T-helper 1 cell treated with Interleukin-12 subunit alpha and Interleukin-12 subunit beta and Interleukin-4 antibody, amounts not matched to agents 30 μg/mL and 1 μg/mL, for 36 hours (primary cell): Measurements from ENCODE around the gene GRAMD1B.

Experiments used
- H3K27ac Mint-ChIP-seq: one replicate; pipeline ENCODE4 v1.8.0; 2021; ENCODE audit warnings: mild to moderate bottlenecking, mixed read lengths
- H3K27me3 Mint-ChIP-seq: one replicate; pipeline ENCODE4 v1.8.0; 2021; ENCODE audit warnings: low read depth, mixed read lengths
- H3K36me3 Mint-ChIP-seq: one replicate; pipeline ENCODE4 v1.8.0; 2021; ENCODE audit warnings: low read depth, mixed read lengths
- H3K4me1 Mint-ChIP-seq: one replicate; pipeline ENCODE4 v1.8.0; 2021; ENCODE audit warnings: low read depth, mixed read lengths
- H3K4me3 Mint-ChIP-seq: one replicate; pipeline ENCODE4 v1.8.0; 2021; ENCODE audit warnings: mild to moderate bottlenecking, moderate library complexity, mixed read lengths
- H3K9me3 Mint-ChIP-seq: one replicate; pipeline ENCODE4 v1.8.0; 2021; ENCODE audit warnings: mixed read lengths

The GRAMD1B gene

GRCh38 chr11:123425367-123425766 is 4.7 kb upstream of the GRAMD1B start:
- H3K27ac Mint-ChIP-seq = no peak overlapping the region
- H3K4me3 Mint-ChIP-seq = no peak overlapping the region
- H3K36me3 Mint-ChIP-seq = peaks cover 33% of the 10 kb centered on the region
- H3K27me3 Mint-ChIP-seq = no peaks in the 10 kb centered on the region
- H3K9me3 Mint-ChIP-seq = no peaks in the 10 kb centered on the region
- H3K4me1 Mint-ChIP-seq = peaks cover 51% of the 10 kb centered on the region

- Mint-ChIP-seq H3K27ac (no peak overlapping the region), H3K4me1 (peaks cover 46% of the 10 kb centered on the region), H3K9me3 (no peaks in the 10 kb centered on the region), H3K36me3 (peaks cover 29% of the 10 kb centered on the region), H3K4me3 (no peak overlapping the region), H3K27me3 (no peaks in the 10 kb centered on the region)
Observed at GRCh38 chr11:123426789-123427188, 3.3 kb upstream of the GRAMD1B start.

- H3K27me3 Mint-ChIP-seq = no peaks in the 10 kb centered on the region
- H3K27ac Mint-ChIP-seq = no peak overlapping the region
- no peaks in the 10 kb centered on the region for H3K9me3 Mint-ChIP-seq
- no peak overlapping the region for H3K4me3 Mint-ChIP-seq
- H3K36me3 Mint-ChIP-seq = peaks cover 32% of the 10 kb centered on the region
- H3K4me1 Mint-ChIP-seq = peaks cover 51% of the 10 kb centered on the region
Observed at GRCh38 chr11:123427405-123427804, 2.7 kb upstream of the GRAMD1B start.

- Mint-ChIP-seq H3K36me3 (peaks cover 33% of the 10 kb centered on the region), H3K9me3 (no peaks in the 10 kb centered on the region), H3K4me1 (peaks cover 53% of the 10 kb centered on the region), H3K4me3 (no peak overlapping the region), H3K27ac (no peak overlapping the region), H3K27me3 (no peaks in the 10 kb centered on the region)
Observed at GRCh38 chr11:123428116-123428715, 1.9 kb upstream of the GRAMD1B start.

GRCh38 chr11:123429336-123429735 is 733 bp upstream of the GRAMD1B start:
- Mint-ChIP-seq H3K4me1 (peaks cover 56% of the 10 kb centered on the region), H3K36me3 (peaks cover 36% of the 10 kb centered on the region), H3K9me3 (no peaks in the 10 kb centered on the region), H3K4me3 (peak overlapping the region; percentile 92), H3K27me3 (no peaks in the 10 kb centered on the region), H3K27ac (peak overlapping the region; percentile 88)

GRCh38 chr11:123430721-123431497 is 840 bp downstream of the GRAMD1B start:
- no peaks in the 10 kb centered on the region for H3K9me3 Mint-ChIP-seq
- peaks cover 38% of the 10 kb centered on the region for H3K36me3 Mint-ChIP-seq
- H3K4me1 Mint-ChIP-seq = peaks cover 58% of the 10 kb centered on the region
- peak overlapping the region; percentile 90 for H3K27ac Mint-ChIP-seq
- H3K4me3 Mint-ChIP-seq = peak overlapping the region; percentile 92
- no peaks in the 10 kb centered on the region for H3K27me3 Mint-ChIP-seq

GRCh38 chr11:123431619-123432018 is 1.6 kb downstream of the GRAMD1B start:
- H3K27me3 Mint-ChIP-seq = no peaks in the 10 kb centered on the region
- peaks cover 5% of the 10 kb centered on the region for H3K9me3 Mint-ChIP-seq
- H3K4me3 Mint-ChIP-seq = peak overlapping the region; percentile 92
- peaks cover 44% of the 10 kb centered on the region for H3K36me3 Mint-ChIP-seq
- H3K4me1 Mint-ChIP-seq = peaks cover 60% of the 10 kb centered on the region
- peak overlapping the region; percentile 76 for H3K27ac Mint-ChIP-seq

GRCh38 chr11:123434262-123434661 is 4.2 kb downstream of the GRAMD1B start:
- Mint-ChIP-seq H3K4me1 (peaks cover 73% of the 10 kb centered on the region), H3K4me3 (peak overlapping the region; percentile 26), H3K27me3 (no peaks in the 10 kb centered on the region), H3K27ac (peak overlapping the region; percentile 72), H3K36me3 (peaks cover 61% of the 10 kb centered on the region), H3K9me3 (peaks cover 5% of the 10 kb centered on the region)

- Mint-ChIP-seq H3K27me3 (no peaks in the 10 kb centered on the region), H3K4me3 (peak overlapping the region; percentile 26), H3K36me3 (peaks cover 61% of the 10 kb centered on the region), H3K9me3 (peaks cover 5% of the 10 kb centered on the region), H3K27ac (peak overlapping the region; percentile 72), H3K4me1 (peaks cover 73% of the 10 kb centered on the region)
Observed at GRCh38 chr11:123434911-123435310, 4.8 kb downstream of the GRAMD1B start.

- peak overlapping the region; percentile 76 for H3K27ac Mint-ChIP-seq
- H3K36me3 Mint-ChIP-seq = peaks cover 71% of the 10 kb centered on the region
- no peaks in the 10 kb centered on the region for H3K27me3 Mint-ChIP-seq
- H3K4me1 Mint-ChIP-seq = peaks cover 78% of the 10 kb centered on the region
- H3K4me3 Mint-ChIP-seq = peak overlapping the region; percentile 46
- H3K9me3 Mint-ChIP-seq = peaks cover 5% of the 10 kb centered on the region
Observed at GRCh38 chr11:123437236-123437979, 7.3 kb downstream of the GRAMD1B start.

- Mint-ChIP-seq H3K4me1 (peaks cover 78% of the 10 kb centered on the region), H3K4me3 (peak overlapping the region; percentile 2), H3K27me3 (no peaks in the 10 kb centered on the region)
Observed at GRCh38 chr11:123438131-123438627, 8.1 kb downstream of the GRAMD1B start.

GRCh38 chr11:123439616-123440015 is 9.5 kb downstream of the GRAMD1B start:
- peak overlapping the region; percentile 85 for H3K27ac Mint-ChIP-seq
- H3K4me3 Mint-ChIP-seq = peak overlapping the region; percentile 65
- H3K36me3 Mint-ChIP-seq = peaks cover 72% of the 10 kb centered on the region
- H3K9me3 Mint-ChIP-seq = peaks cover 5% of the 10 kb centered on the region
- peaks cover 72% of the 10 kb centered on the region for H3K4me1 Mint-ChIP-seq
- H3K27me3 Mint-ChIP-seq = no peaks in the 10 kb centered on the region

More at GRCh38 chr11:123438131-123438627, 8.1 kb downstream of the GRAMD1B start:
- Mint-ChIP-seq H3K36me3 (peaks cover 68% of the 10 kb centered on the region), H3K27ac (peak overlapping the region; percentile 67), H3K9me3 (peaks cover 5% of the 10 kb centered on the region)

- Mint-ChIP-seq H3K4me1 (peaks cover 70% of the 10 kb centered on the region), H3K27ac (peak overlapping the region; percentile 68), H3K9me3 (peaks cover 4% of the 10 kb centered on the region), H3K4me3 (no peak overlapping the region), H3K36me3 (peaks cover 71% of the 10 kb centered on the region), H3K27me3 (no peaks in the 10 kb centered on the region)
Observed at GRCh38 chr11:123441161-123441560, 11.1 kb downstream of the GRAMD1B start.

GRCh38 chr11:123443851-123444623 is 14.0 kb downstream of the GRAMD1B start:
- Mint-ChIP-seq H3K9me3 (no peaks in the 10 kb centered on the region), H3K27me3 (no peaks in the 10 kb centered on the region), H3K4me3 (no peak overlapping the region), H3K36me3 (peaks cover 71% of the 10 kb centered on the region), H3K4me1 (peaks cover 67% of the 10 kb centered on the region), H3K27ac (no peak overlapping the region)
